HL-60 (cell line): ENCODE measurements around the gene TSPAN18.

Experiments
- DNase-seq, 2 experiments: peaks; one replicate each; pipeline ENCODE4 v3.0.0-alpha.2; 2010 to 2020; ENCODE audit warnings: low read depth in 1 of 2, low spot score in 1 of 2
- H3K27ac ChIP-seq: fragments of 250-450 bp; sonication (Bioruptor Pico); replicated peaks from 2 replicates; pipeline ENCODE4 v1.5.1; 2020; ENCODE audit warnings: mild to moderate bottlenecking, moderate library complexity
- H3K27me3 ChIP-seq: fragments of 250-450 bp; sonication (Bioruptor Pico); 2 replicates; pipeline ENCODE4 v1.5.1; 2021; ENCODE audit warnings: mild to moderate bottlenecking, moderate library complexity; ENCODE audit not compliant: insufficient read depth, poor library complexity, severe bottlenecking
- H3K4me3 ChIP-seq: replicated peaks from 2 replicates; pipeline ENCODE4 v1.5.1; 2011; ENCODE audit warnings: mild to moderate bottlenecking, control low read depth, low read length; ENCODE audit not compliant: insufficient read depth
- CTCF ChIP-seq: IDR thresholded peaks from one replicate; pipeline ENCODE4 v1.5.1; 2011; ENCODE audit warnings: low read length, control low read depth, inconsistent platforms; ENCODE audit not compliant: insufficient read depth
- GABPA ChIP-seq: IDR thresholded peaks from 2 replicates; pipeline ENCODE4 v1.6.1; 2012; ENCODE audit warnings: low read depth
- POLR2AphosphoS5 ChIP-seq: IDR thresholded peaks from 2 replicates; pipeline ENCODE4 v1.6.1; 2012; ENCODE audit warnings: low read depth
- REST ChIP-seq: IDR thresholded peaks from 2 replicates; pipeline ENCODE4 v1.6.1; 2012; ENCODE audit warnings: low read depth; ENCODE audit not compliant: insufficient replicate concordance
- SPI1 ChIP-seq: IDR thresholded peaks from 2 replicates; pipeline ENCODE4 v1.6.1; 2012; ENCODE audit warnings: low read depth, mild to moderate bottlenecking, borderline replicate concordance

Gene TSPAN18

GRCh38 chr11:44764583-44764982, 37.8 kb downstream of the TSPAN18 start:
- no peak overlapping the region for H3K27ac ChIP-seq
- TF ChIP-seq GABPA = no peak
- no peak for TF ChIP-seq CTCF
- TF ChIP-seq REST = no peak
- TF ChIP-seq SPI1 = no peak
- TF ChIP-seq POLR2AphosphoS5 = no peak
- H3K27me3 ChIP-seq = no peaks in the 10 kb centered on the region
- no peak for DNase-seq
- no peak overlapping the region for H3K4me3 ChIP-seq

- no peak for DNase-seq
- no peaks in the 10 kb centered on the region for H3K27me3 ChIP-seq
- H3K27ac ChIP-seq = no peak overlapping the region
- TF ChIP-seq POLR2AphosphoS5 (no peak), GABPA (no peak), REST (no peak), SPI1 (no peak), CTCF (no peak)
- H3K4me3 ChIP-seq = no peak overlapping the region
Measured at GRCh38 chr11:44765026-44765595, 38.3 kb downstream of the TSPAN18 start.

GRCh38 chr11:44765676-44766075, 38.9 kb downstream of the TSPAN18 start:
- TF ChIP-seq GABPA = no peak
- TF ChIP-seq CTCF = no peak
- no peak for TF ChIP-seq SPI1
- TF ChIP-seq POLR2AphosphoS5 = no peak
- no peak for TF ChIP-seq REST
- no peak for DNase-seq
- Histone ChIP-seq H3K27me3 (no peaks in the 10 kb centered on the region), H3K4me3 (no peak overlapping the region), H3K27ac (no peak overlapping the region)
